SU-DHL-6 (cell line): ENCODE results near the gene NANS.

Source experiments
- H2AFZ ChIP-seq: fragments of 200-600 bp; sonication (generic); 2 replicates; pipeline ENCODE4 v1.6.1; 2014; ENCODE audit warnings: low read depth, mild to moderate bottlenecking, moderate library complexity, mixed read lengths, antibody characterized with exemption, low read length; ENCODE audit not compliant: severe bottlenecking
- H3F3A ChIP-seq: fragments of 200-600 bp; shearing (Covaris generic); 2 replicates; pipeline ENCODE4 v1.6.0; 2016; ENCODE audit warnings: antibody characterized with exemption, mild to moderate bottlenecking; ENCODE audit not compliant: insufficient read depth
- H3K27ac ChIP-seq: fragments of 200-600 bp; sonication (generic); 2 replicates; pipeline ENCODE4 v1.5.1; 2016; ENCODE audit warnings: low read depth, mild to moderate bottlenecking, low read length, moderate library complexity, mixed read lengths
- H3K27me3 ChIP-seq: fragments of 200-600 bp; sonication (generic), shearing (Covaris generic); 2 replicates; pipeline ENCODE4 v1.6.0; 2014; ENCODE audit warnings: mild to moderate bottlenecking, low read length
- H3K36me3 ChIP-seq: fragments of 200-600 bp; sonication (generic); 2 replicates; pipeline ENCODE4 v1.6.1; 2014; ENCODE audit warnings: mild to moderate bottlenecking, low read length, mixed read lengths
- H3K4me2 ChIP-seq: fragments of 300-600, 200-600 bp; shearing (Covaris generic), sonication (generic); 2 replicates; pipeline ENCODE4 v1.6.0; 2014; ENCODE audit warnings: low read length, low read depth, mild to moderate bottlenecking; ENCODE audit not compliant: poor library complexity, severe bottlenecking
- H3K4me3 ChIP-seq: fragments of 200-600 bp; sonication (generic); 2 replicates; pipeline ENCODE4 v1.5.1; 2014; ENCODE audit warnings: antibody characterized with exemption, low read length, mild to moderate bottlenecking, mixed read lengths; ENCODE audit not compliant: insufficient read depth, poor library complexity, severe bottlenecking
- H3K79me2 ChIP-seq: fragments of 200-600 bp; sonication (generic); 2 replicates; pipeline ENCODE4 v1.6.1; 2014; ENCODE audit warnings: mild to moderate bottlenecking, low read length, moderate library complexity; ENCODE audit not compliant: insufficient read depth
- H3K9ac ChIP-seq: fragments of 200-600 bp; sonication (generic); 2 replicates; pipeline ENCODE4 v1.7.0; 2014; ENCODE audit warnings: mild to moderate bottlenecking, low read length
- H3K9me2 ChIP-seq: fragments of 200-600 bp; sonication (generic); replicated peaks from 2 replicates; pipeline ENCODE4 v1.6.1; 2014; ENCODE audit warnings: low read length; ENCODE audit not compliant: insufficient read depth
- H3K9me3 ChIP-seq: fragments of 200-600 bp; sonication (generic); 2 replicates; pipeline ENCODE4 v1.6.1; 2014; ENCODE audit warnings: low read length, mixed read lengths; ENCODE audit not compliant: insufficient read depth
- H4K20me1 ChIP-seq: fragments of 200-600 bp; sonication (generic); 2 replicates; pipeline ENCODE4 v1.6.1; 2014; ENCODE audit warnings: low read depth, mild to moderate bottlenecking, antibody characterized with exemption, low read length, moderate library complexity, mixed read lengths
- CTCF ChIP-seq: fragments of 200-600 bp; sonication (generic); IDR thresholded peaks from one replicate; pipeline ENCODE4 v1.5.1; 2017; ENCODE audit warnings: antibody characterized with exemption, mild to moderate bottlenecking, low read length, moderate library complexity; ENCODE audit not compliant: insufficient read depth, poor library complexity, severe bottlenecking
- EZH2phosphoT487 ChIP-seq: fragments of 200-600 bp; sonication (generic), shearing (Covaris generic); conservative IDR thresholded peaks from 2 replicates; pipeline ENCODE4 v1.6.1; 2018; ENCODE audit warnings: mild to moderate bottlenecking, antibody characterized with exemption, low read length, moderate library complexity, mixed read lengths

Gene NANS

GRCh38 chr9:98117984-98118639 lies 61.6 kb downstream of the NANS start:
- H3K27me3 ChIP-seq: no peaks in the 10 kb centered on the region
- no peaks in the 10 kb centered on the region for H3K9me3 ChIP-seq
- no peaks in the 10 kb centered on the region for H4K20me1 ChIP-seq
- H3K36me3 ChIP-seq: no peaks in the 10 kb centered on the region
- no peaks in the 10 kb centered on the region; the same call in 1 of the 2 replicates for H3F3A ChIP-seq
- H3K9ac ChIP-seq: peak overlapping the region; percentile 61
- H3K4me3 ChIP-seq: peak overlapping the region; percentile 55
- peak overlapping the region; percentile 66 for H3K4me2 ChIP-seq
- peak overlapping the region; percentile 84 for H2AFZ ChIP-seq
- no peaks in the 10 kb centered on the region for H3K9me2 ChIP-seq
- no peaks in the 10 kb centered on the region for H3K79me2 ChIP-seq
- peak overlapping the region; percentile 53 for H3K27ac ChIP-seq
- no peak for TF ChIP-seq CTCF
- TF ChIP-seq EZH2phosphoT487: no peak

GRCh38 chr9:98118640-98119601 lies 62.4 kb downstream of the NANS start, which contains the start of gene TRIM14:
Gene TRIM14, minus strand, starts transcription at chr9:98119222. Its CDS starts 34 bp downstream, at chr9:98119188.
- Histone ChIP-seq H3K9me2 (no peaks in the 10 kb centered on the region), H2AFZ (peak within 1 kb of the TSS; percentile 84), H3K79me2 (no peaks in the 10 kb centered on the region), H3K9ac (peak within 1 kb of the TSS; percentile 61), H3F3A (no peaks in the 10 kb centered on the region), H3K27me3 (no peaks in the 10 kb centered on the region), H3K9me3 (no peaks in the 10 kb centered on the region), H3K27ac (peak within 1 kb of the TSS; percentile 53), H4K20me1 (no peaks in the 10 kb centered on the region), H3K36me3 (no peaks in the 10 kb centered on the region), H3K4me2 (peak within 1 kb of the TSS; percentile 66), H3K4me3 (peak within 1 kb of the TSS; percentile 55)
- no peak for TF ChIP-seq EZH2phosphoT487
- no peak for TF ChIP-seq CTCF

GRCh38 chr9:98120476-98120875 lies 63.9 kb downstream of the NANS start:
- no peak for TF ChIP-seq EZH2phosphoT487
- no peak for TF ChIP-seq CTCF
- Histone ChIP-seq H3K36me3 (no peaks in the 10 kb centered on the region), H2AFZ (no peak overlapping the region), H4K20me1 (no peaks in the 10 kb centered on the region), H3K4me3 (no peak overlapping the region), H3K27ac (no peak overlapping the region), H3K9me2 (no peaks in the 10 kb centered on the region), H3K27me3 (no peaks in the 10 kb centered on the region), H3K4me2 (no peak overlapping the region), H3K9ac (no peak overlapping the region), H3K79me2 (no peaks in the 10 kb centered on the region), H3K9me3 (no peaks in the 10 kb centered on the region), H3F3A (no peaks in the 10 kb centered on the region)
